Osteocyte (in vitro differentiated cells): ENCODE data around the gene KRT13. TPM values are rescaled to one million over a fixed set of nuclear protein-coding genes. Genes with fewer than 3 reads are reported as not detected.
A peak's percentile ranks its signal among the peaks of the same experiment; 100 is the strongest.

Experiments used
- DNase-seq: peaks from one replicate; pipeline ENCODE4 v3.0.0; 2021; ENCODE audit warnings: mixed read lengths; ENCODE audit not compliant: unreplicated experiment; ENCODE audit errors: extremely low spot score
- H3K27ac Mint-ChIP-seq: one replicate; pipeline ENCODE4 v1.8.0; 2021; ENCODE audit warnings: mild to moderate bottlenecking, mixed read lengths; ENCODE audit not compliant: unreplicated experiment
- H3K27me3 Mint-ChIP-seq: one replicate; pipeline ENCODE4 v1.8.0; 2021; ENCODE audit warnings: mixed read lengths; ENCODE audit not compliant: unreplicated experiment
- H3K36me3 Mint-ChIP-seq: one replicate; pipeline ENCODE4 v1.8.0; 2021; ENCODE audit warnings: mixed read lengths; ENCODE audit not compliant: unreplicated experiment
- H3K4me1 Mint-ChIP-seq: one replicate; pipeline ENCODE4 v1.8.0; 2021; ENCODE audit warnings: mixed read lengths; ENCODE audit not compliant: unreplicated experiment
- H3K4me3 Mint-ChIP-seq: one replicate; pipeline ENCODE4 v1.8.0; 2021; ENCODE audit warnings: mild to moderate bottlenecking, moderate library complexity, mixed read lengths; ENCODE audit not compliant: unreplicated experiment
- H3K9me3 Mint-ChIP-seq: one replicate; pipeline ENCODE4 v1.8.0; 2021; ENCODE audit warnings: mixed read lengths; ENCODE audit not compliant: unreplicated experiment
- total RNA-seq: library from RNA; stranded (reverse); gene quantifications from 2 replicates; pipeline ENCODE4 v1.2.1, GENCODE V29; 2021
- TF ChIP-seq, protein P1 (sequence below): fragments of 200-600 bp; sonication (generic); IDR thresholded peaks from 2 replicates; pipeline ENCODE4 v1.5.0; 2021; ENCODE audit warnings: antibody characterized with exemption, mild to moderate bottlenecking, moderate library complexity

KRT13 gene
- total RNA-seq, 1 donor from 2014 or later, result not detected

DNA sequence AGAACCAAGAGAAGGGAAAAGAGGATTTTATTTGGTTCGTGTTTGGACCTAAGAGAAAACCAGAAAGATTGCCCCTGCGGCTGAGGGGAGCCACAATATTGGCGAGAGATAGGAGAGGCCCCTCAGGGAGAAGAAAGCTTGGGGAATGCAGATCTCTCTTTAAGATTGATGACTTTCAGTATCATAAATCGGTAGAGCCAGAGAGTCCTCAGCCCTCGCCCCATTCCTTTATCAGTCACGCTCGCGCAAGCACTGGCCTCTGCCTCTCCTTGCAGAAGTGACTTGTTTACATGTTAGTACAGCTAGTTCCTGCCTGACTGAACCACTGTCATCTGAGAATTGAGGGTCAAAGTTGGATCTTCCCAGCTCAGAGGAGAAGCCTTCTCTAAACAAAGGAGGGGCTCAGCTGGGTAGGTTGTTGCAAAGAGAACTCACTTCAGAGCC, 44.2 kb upstream of the KRT13 start:
- Mint-ChIP-seq H3K36me3 (no peaks in the 10 kb centered on the region), H3K27me3 (no peaks in the 10 kb centered on the region), H3K27ac (peak overlapping the region; percentile 76), H3K4me3 (no peak overlapping the region), H3K4me1 (peaks cover 37% of the 10 kb centered on the region), H3K9me3 (peaks cover 7% of the 10 kb centered on the region)
- TF ChIP-seq, protein P1, sequence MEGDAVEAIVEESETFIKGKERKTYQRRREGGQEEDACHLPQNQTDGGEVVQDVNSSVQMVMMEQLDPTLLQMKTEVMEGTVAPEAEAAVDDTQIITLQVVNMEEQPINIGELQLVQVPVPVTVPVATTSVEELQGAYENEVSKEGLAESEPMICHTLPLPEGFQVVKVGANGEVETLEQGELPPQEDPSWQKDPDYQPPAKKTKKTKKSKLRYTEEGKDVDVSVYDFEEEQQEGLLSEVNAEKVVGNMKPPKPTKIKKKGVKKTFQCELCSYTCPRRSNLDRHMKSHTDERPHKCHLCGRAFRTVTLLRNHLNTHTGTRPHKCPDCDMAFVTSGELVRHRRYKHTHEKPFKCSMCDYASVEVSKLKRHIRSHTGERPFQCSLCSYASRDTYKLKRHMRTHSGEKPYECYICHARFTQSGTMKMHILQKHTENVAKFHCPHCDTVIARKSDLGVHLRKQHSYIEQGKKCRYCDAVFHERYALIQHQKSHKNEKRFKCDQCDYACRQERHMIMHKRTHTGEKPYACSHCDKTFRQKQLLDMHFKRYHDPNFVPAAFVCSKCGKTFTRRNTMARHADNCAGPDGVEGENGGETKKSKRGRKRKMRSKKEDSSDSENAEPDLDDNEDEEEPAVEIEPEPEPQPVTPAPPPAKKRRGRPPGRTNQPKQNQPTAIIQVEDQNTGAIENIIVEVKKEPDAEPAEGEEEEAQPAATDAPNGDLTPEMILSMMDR, result no peak
- DNase-seq, result no peak

DNA sequence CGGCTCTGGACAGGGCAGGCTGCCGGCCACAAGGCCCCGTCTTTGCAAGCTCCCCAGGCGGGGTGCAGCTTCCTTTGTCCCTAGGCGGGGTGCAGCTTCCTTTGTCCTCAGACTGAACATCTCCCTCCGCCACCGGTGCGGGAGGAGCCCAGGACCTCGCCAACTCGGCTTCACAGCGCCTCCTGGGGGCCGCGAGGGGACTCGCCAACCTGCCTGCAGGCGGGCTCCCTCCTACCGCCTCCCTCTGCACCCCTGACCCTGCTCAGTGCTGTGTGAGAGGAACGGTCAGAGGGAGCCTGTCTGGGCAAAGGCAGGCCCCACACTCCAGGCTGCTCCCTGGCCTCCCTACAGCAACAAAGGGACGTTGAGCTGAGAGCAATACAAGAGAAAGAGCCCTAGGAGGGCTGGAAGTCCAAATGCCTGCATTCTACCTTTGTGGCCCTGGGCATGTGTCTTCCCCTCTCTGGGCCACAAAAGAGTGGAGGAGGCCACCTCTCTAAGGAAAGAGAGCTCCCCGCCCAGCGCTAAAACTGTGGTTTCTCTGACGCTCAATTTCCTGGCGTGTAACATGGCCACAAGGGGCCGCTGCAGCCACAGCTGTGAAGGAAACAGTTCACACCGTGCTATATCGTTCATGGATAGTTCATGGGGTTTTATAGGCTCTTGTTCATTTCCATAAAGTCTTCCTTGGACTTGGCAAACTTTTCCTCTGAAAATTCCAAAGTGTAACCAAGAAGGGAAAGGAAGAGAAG, 43.6 kb upstream of the KRT13 start:
- Mint-ChIP-seq H3K4me3 (no peak overlapping the region), H3K4me1 (peaks cover 37% of the 10 kb centered on the region), H3K27me3 (no peaks in the 10 kb centered on the region), H3K27ac (peak overlapping the region; percentile 76), H3K36me3 (no peaks in the 10 kb centered on the region), H3K9me3 (peaks cover 7% of the 10 kb centered on the region)
- peak; percentile 90 for DNase-seq
- TF ChIP-seq, protein P1, result peak; percentile 84

DNA sequence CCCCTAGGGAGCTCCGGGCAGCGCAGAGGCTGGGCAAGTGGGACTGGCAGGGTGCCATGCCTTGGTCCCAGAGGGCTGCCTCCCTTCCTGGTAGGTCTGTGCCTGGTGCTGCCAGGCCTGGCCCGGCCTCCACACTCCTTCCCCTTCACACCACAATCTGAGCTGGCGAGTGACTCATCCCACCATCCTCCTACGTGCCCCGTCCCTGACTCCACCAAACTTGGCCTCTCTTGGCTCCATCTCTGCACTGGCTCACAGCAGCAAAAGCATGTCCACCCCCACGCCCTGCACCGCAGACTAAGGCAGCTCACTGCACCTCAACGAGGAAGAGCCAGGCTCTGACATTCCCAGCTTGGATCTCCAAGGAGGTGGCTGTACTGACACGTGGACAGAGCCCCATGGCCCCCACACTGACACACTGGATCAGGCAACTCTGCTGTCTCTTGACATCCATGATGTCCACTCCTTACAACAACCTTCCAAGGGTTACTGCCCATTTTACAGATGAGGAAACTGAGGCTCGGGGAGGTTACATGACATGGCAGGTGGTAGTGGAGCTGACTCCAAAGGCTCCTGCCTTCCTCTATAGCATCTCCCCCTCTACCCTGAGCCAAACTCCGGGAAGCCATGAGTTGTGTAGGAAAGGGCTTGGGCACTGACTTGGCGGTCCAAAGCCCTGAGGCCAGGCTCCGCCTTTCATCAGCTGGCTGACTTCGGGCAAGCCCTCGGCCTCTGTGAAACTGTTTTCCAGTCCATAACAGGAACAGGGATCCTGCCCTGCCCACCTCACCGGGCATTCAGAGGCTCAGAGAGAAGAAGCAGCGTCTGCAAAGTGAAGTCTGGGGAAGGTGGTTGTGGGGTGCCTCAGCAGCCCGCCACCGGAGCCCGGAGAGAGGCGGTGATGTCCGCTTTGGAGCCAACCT, 42.8 kb upstream of the KRT13 start:
- Mint-ChIP-seq H3K9me3 (peaks cover 7% of the 10 kb centered on the region), H3K27me3 (no peaks in the 10 kb centered on the region), H3K4me3 (no peak overlapping the region), H3K27ac (peak overlapping the region; percentile 64), H3K36me3 (no peaks in the 10 kb centered on the region), H3K4me1 (peaks cover 37% of the 10 kb centered on the region)
- DNase-seq, result peak; percentile 86
- TF ChIP-seq, protein P1, result no peak

DNA sequence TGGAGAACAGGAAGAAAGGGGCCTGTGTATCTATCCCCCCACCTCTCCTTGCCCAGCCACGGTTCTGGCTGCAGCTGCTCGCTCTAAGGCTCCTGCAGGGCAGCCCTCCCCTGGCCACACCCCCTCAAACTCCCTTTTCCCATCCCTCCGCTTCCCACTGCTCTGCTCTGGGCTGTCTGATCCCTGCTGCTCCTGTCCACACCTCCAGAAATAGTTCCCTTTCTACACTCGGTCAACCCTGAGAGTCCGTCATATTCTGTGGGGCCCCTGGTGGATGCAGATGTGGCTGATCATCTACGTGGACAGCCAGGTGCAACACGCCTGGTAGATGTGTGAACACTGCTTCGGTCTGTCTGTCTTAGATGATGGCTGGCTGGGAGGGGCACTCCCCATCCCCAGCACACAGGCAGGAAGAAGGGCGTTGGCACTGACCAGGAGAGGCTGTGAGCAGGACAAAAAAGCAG, 42.0 kb upstream of the KRT13 start:
- H3K27ac Mint-ChIP-seq, result peak overlapping the region; percentile 64
- no peak for DNase-seq
- no peaks in the 10 kb centered on the region for H3K27me3 Mint-ChIP-seq
- TF ChIP-seq, protein P1, result no peak
- peaks cover 7% of the 10 kb centered on the region for H3K9me3 Mint-ChIP-seq
- no peak overlapping the region for H3K4me3 Mint-ChIP-seq
- H3K36me3 Mint-ChIP-seq, result no peaks in the 10 kb centered on the region
- H3K4me1 Mint-ChIP-seq, result peaks cover 34% of the 10 kb centered on the region

DNA sequence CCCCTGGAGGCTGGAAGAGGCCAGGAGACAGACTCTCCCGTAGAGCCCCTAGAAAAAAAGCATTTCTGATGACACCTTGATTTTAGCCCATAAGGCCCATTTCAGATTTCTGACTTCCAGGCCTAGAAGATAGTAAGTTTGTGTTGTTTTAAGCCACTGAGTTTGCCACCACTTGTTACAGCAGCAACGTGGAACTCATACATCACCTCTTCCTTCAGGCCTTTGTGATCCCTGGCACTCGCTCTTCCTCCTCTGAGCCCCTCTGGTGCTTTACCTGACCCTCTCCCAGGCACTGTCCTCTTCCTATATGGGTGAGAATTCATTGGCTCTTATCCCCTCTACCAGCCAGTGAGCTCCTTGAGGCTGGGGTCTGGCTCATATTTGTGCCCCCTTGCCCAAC, 41.4 kb upstream of the KRT13 start:
- H3K4me3 Mint-ChIP-seq, result no peak overlapping the region
- peaks cover 7% of the 10 kb centered on the region for H3K9me3 Mint-ChIP-seq
- H3K4me1 Mint-ChIP-seq, result peaks cover 33% of the 10 kb centered on the region
- TF ChIP-seq, protein P1, result no peak
- no peak overlapping the region for H3K27ac Mint-ChIP-seq
- no peaks in the 10 kb centered on the region for H3K36me3 Mint-ChIP-seq
- DNase-seq, result no peak
- no peaks in the 10 kb centered on the region for H3K27me3 Mint-ChIP-seq
